Astrocyte (in vitro differentiated cells and primary cell): ENCODE data around the gene TOM1L2. TPM values are rescaled to one million over a fixed set of nuclear protein-coding genes. Genes with fewer than 3 reads are reported as not detected.
A peak's percentile ranks its signal among the peaks of the same experiment; 100 is the strongest.

Experiments
- DNase-seq: peaks from one replicate; pipeline ENCODE4 v3.0.0-alpha.2; 2010; ENCODE audit warnings: low read depth
- FAIRE-seq: peaks from 2 replicates; lab custom pipeline; 2011; peaks lifted over from hg19 to GRCh38; lab: Jason Lieb, UNC
- H2AFZ ChIP-seq: 2 replicates; pipeline ENCODE4 v1.6.0; 2012; ENCODE audit warnings: low read depth, low read length, inconsistent platforms
- H3K27ac ChIP-seq: 2 replicates; pipeline ENCODE4 v1.5.1; 2011; ENCODE audit warnings: low read depth, low read length, inconsistent platforms
- H3K27me3 ChIP-seq: 2 replicates; pipeline ENCODE4 v1.6.0; 2011; ENCODE audit warnings: low read length, inconsistent platforms; ENCODE audit not compliant: insufficient read depth
- H3K36me3 ChIP-seq: 2 replicates; pipeline ENCODE4 v1.5.1; 2011; ENCODE audit warnings: low read length, inconsistent platforms; ENCODE audit not compliant: insufficient read depth
- H3K4me1 ChIP-seq: 2 replicates; pipeline ENCODE4 v1.5.1; 2011; ENCODE audit warnings: low read length, inconsistent platforms; ENCODE audit not compliant: insufficient read depth
- H3K4me2 ChIP-seq: 2 replicates; pipeline ENCODE4 v1.6.0; 2012; ENCODE audit warnings: low read length, inconsistent platforms
- H3K4me3 ChIP-seq: 2 replicates; pipeline ENCODE4 v1.5.1; 2011; ENCODE audit warnings: low read depth, mild to moderate bottlenecking, low read length, inconsistent platforms; ENCODE audit not compliant: insufficient read depth
- H3K79me2 ChIP-seq: 2 replicates; pipeline ENCODE4 v1.6.0; 2012; ENCODE audit warnings: mild to moderate bottlenecking, low read length, inconsistent platforms; ENCODE audit not compliant: insufficient read depth
- H3K9ac ChIP-seq: 2 replicates; pipeline ENCODE4 v1.6.0; 2012; ENCODE audit warnings: mild to moderate bottlenecking, low read length, inconsistent platforms
- H3K9me3 ChIP-seq: 2 replicates; pipeline ENCODE4 v1.5.1; 2012; ENCODE audit warnings: low read depth, mild to moderate bottlenecking, low read length, inconsistent platforms; ENCODE audit not compliant: insufficient read depth
- H4K20me1 ChIP-seq: 2 replicates; pipeline ENCODE4 v1.6.0; 2012; ENCODE audit warnings: low read length, inconsistent platforms; ENCODE audit not compliant: insufficient read depth
- H3K27ac Mint-ChIP-seq: one replicate; pipeline ENCODE4 v1.8.0; 2021; ENCODE audit warnings: mild to moderate bottlenecking, mixed read lengths; ENCODE audit not compliant: unreplicated experiment
- H3K27me3 Mint-ChIP-seq: one replicate; pipeline ENCODE4 v1.8.0; 2021; ENCODE audit warnings: low read depth, mixed read lengths; ENCODE audit not compliant: unreplicated experiment
- H3K36me3 Mint-ChIP-seq: one replicate; pipeline ENCODE4 v1.8.0; 2021; ENCODE audit warnings: low read depth, mixed read lengths; ENCODE audit not compliant: unreplicated experiment
- H3K4me1 Mint-ChIP-seq: one replicate; pipeline ENCODE4 v1.8.0; 2021; ENCODE audit warnings: low read depth, mixed read lengths; ENCODE audit not compliant: unreplicated experiment
- H3K4me3 Mint-ChIP-seq: one replicate; pipeline ENCODE4 v1.8.0; 2021; ENCODE audit warnings: mild to moderate bottlenecking, moderate library complexity, mixed read lengths; ENCODE audit not compliant: unreplicated experiment
- H3K9me3 Mint-ChIP-seq: one replicate; pipeline ENCODE4 v1.8.0; 2021; ENCODE audit warnings: mild to moderate bottlenecking, mixed read lengths; ENCODE audit not compliant: unreplicated experiment
- EZH2 ChIP-seq: IDR thresholded peaks from 2 replicates; pipeline ENCODE4 v1.6.1; 2012; ENCODE audit warnings: mild to moderate bottlenecking, low read length, inconsistent platforms; ENCODE audit not compliant: insufficient read depth
- total RNA-seq: library from RNA; stranded (reverse); gene quantifications from 2 replicates; pipeline ENCODE4 v1.2.1, GENCODE V29; 2021
- TF ChIP-seq, protein P1 (sequence below): IDR thresholded peaks from 2 replicates; pipeline ENCODE4 v1.5.1; 2011; ENCODE audit warnings: low read depth, mild to moderate bottlenecking, inconsistent platforms, low read length, moderate library complexity; ENCODE audit not compliant: insufficient read depth

TOM1L2 gene
- total RNA-seq, 1 donor from 2014 or later: 54.4 TPM

- peak overlapping the region; percentile 74 for H2AFZ ChIP-seq
Measured at GRCh38 chr17:17835415-17836249, 136.6 kb downstream of the TOM1L2 start.

DNA sequence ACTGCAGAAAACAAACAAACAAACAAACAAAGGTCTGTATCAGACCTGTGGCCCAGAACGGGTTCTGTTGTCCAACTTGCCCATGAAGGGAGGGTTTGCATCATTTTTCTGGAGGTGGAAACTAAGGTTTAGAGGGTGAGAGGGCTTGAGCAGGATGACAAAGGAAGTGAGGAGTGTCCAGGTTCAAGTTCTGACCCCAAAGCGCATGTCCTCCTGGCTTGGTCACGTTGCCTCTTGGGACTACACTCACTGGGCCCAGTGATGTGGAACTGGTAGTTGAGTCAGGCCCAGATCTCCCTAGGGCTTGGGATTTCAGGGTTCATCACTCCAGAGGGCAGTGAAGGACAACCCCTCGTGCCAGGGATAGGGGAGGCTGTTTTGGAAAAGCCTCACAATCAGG, 137.2 kb downstream of the TOM1L2 start:
- peak overlapping the region; percentile 94 for H3K4me3 Mint-ChIP-seq
- no peaks in the 10 kb centered on the region for H3K27me3 ChIP-seq
- H3K79me2 ChIP-seq: peaks cover 64% of the 10 kb centered on the region
- DNase-seq: no peak
- no peak overlapping the region for H3K27ac Mint-ChIP-seq
- H3K36me3 Mint-ChIP-seq: peaks cover 13% of the 10 kb centered on the region
- H4K20me1 ChIP-seq: peaks cover 51% of the 10 kb centered on the region
- H3K27me3 Mint-ChIP-seq: no peaks in the 10 kb centered on the region
- H2AFZ ChIP-seq: no peak overlapping the region
- TF ChIP-seq, protein P1, sequence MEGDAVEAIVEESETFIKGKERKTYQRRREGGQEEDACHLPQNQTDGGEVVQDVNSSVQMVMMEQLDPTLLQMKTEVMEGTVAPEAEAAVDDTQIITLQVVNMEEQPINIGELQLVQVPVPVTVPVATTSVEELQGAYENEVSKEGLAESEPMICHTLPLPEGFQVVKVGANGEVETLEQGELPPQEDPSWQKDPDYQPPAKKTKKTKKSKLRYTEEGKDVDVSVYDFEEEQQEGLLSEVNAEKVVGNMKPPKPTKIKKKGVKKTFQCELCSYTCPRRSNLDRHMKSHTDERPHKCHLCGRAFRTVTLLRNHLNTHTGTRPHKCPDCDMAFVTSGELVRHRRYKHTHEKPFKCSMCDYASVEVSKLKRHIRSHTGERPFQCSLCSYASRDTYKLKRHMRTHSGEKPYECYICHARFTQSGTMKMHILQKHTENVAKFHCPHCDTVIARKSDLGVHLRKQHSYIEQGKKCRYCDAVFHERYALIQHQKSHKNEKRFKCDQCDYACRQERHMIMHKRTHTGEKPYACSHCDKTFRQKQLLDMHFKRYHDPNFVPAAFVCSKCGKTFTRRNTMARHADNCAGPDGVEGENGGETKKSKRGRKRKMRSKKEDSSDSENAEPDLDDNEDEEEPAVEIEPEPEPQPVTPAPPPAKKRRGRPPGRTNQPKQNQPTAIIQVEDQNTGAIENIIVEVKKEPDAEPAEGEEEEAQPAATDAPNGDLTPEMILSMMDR: no peak
- no peak for TF ChIP-seq EZH2
- peaks cover 43% of the 10 kb centered on the region for H3K4me1 ChIP-seq
- H3K36me3 ChIP-seq: no peaks in the 10 kb centered on the region
- H3K9me3 ChIP-seq: no peaks in the 10 kb centered on the region
- peaks cover 29% of the 10 kb centered on the region for H3K4me1 Mint-ChIP-seq
- no peak for FAIRE-seq
- peak overlapping the region; percentile 97 for H3K4me2 ChIP-seq
- peak overlapping the region; percentile 83 for H3K4me3 ChIP-seq
- H3K9me3 Mint-ChIP-seq: no peaks in the 10 kb centered on the region
- peak overlapping the region; percentile 99 for H3K27ac ChIP-seq
- peak overlapping the region; percentile 99 for H3K9ac ChIP-seq

More at GRCh38 chr17:17835415-17836249, 136.6 kb downstream of the TOM1L2 start:
- no peaks in the 10 kb centered on the region for H3K9me3 Mint-ChIP-seq
- Histone ChIP-seq H3K27ac (peak overlapping the region; percentile 99), H3K4me3 (peak overlapping the region; percentile 83), H3K36me3 (no peaks in the 10 kb centered on the region), H4K20me1 (peaks cover 45% of the 10 kb centered on the region), H3K79me2 (peaks cover 58% of the 10 kb centered on the region), H3K27me3 (no peaks in the 10 kb centered on the region), H3K4me2 (peak overlapping the region; percentile 97), H3K9ac (peak overlapping the region; percentile 99), H3K4me1 (peaks cover 48% of the 10 kb centered on the region), H3K9me3 (no peaks in the 10 kb centered on the region)
- peak overlapping the region; percentile 94 for H3K4me3 Mint-ChIP-seq
- H3K27me3 Mint-ChIP-seq: no peaks in the 10 kb centered on the region
- DNase-seq: no peak
- TF ChIP-seq, protein P1: no peak
- TF ChIP-seq EZH2: no peak
- no peak for FAIRE-seq
- H3K4me1 Mint-ChIP-seq: peaks cover 29% of the 10 kb centered on the region
- H3K36me3 Mint-ChIP-seq: peaks cover 13% of the 10 kb centered on the region
- peak overlapping the region; percentile 97 for H3K27ac Mint-ChIP-seq
